K562 (cell line): Measurements from ENCODE around the gene GPR176. TPM values are rescaled to one million over a fixed set of nuclear protein-coding genes. Genes with fewer than 3 reads are reported as not detected.

ENCODE experiments used
- ATAC-seq: fragments of 200-7000 bp; cut with Tn5 transposase; 3 replicates; pipeline ENCODE4 v1.9.1; 2020; ENCODE audit warnings: moderate library complexity
- BruUV-seq: library from RNA; stranded (reverse); fragments of 400-500 nt; replicated peaks from 2 replicates; lab custom pipeline; 2021; lab: Mats Ljungman, UMichigan
- CTCF ChIA-PET: fragments of 300-600 bp; formaldehyde crosslinking; extraction: SDS; loops from one replicate; lab custom pipeline; 2021; ENCODE audit warnings: low intra/inter-chr PET ratio; lab: Yijun Ruan, JAX
- POLR2A ChIA-PET: fragments of 300-600, 350-650 bp; sonication (Branson Sonifier 250); formaldehyde crosslinking; extraction: SDS; loops from one replicate; lab custom pipeline; 2021; ENCODE audit warnings: antibody characterized with exemption, inconsistent platforms; lab: Yijun Ruan, JAX
- DNase-seq, 4 experiments: peaks; one replicate each; pipeline versions ENCODE4 v3.0.0 to v3.0.0-alpha.2; 2011 to 2018; ENCODE audit warnings: low spot score in 3 of 4, mixed read lengths in 3 of 4; ENCODE audit errors: extremely low read depth in 1 of 4
- FAIRE-seq: peaks from 2 replicates; lab custom pipeline; 2011; peaks lifted over from hg19 to GRCh38; lab: Jason Lieb, UNC
- H2AFZ ChIP-seq: 2 replicates; pipeline ENCODE4 v1.6.0; 2011; ENCODE audit warnings: low read depth, low read length, control low read depth, inconsistent platforms
- H3K27ac ChIP-seq: fragments of 200-600 bp; 3 replicates; pipeline ENCODE4 v1.8.0; 2011; ENCODE audit warnings: low read depth, mild to moderate bottlenecking, control low read depth, inconsistent platforms, low read length, moderate library complexity, mixed read lengths; ENCODE audit errors: extremely low read depth
- H3K27me3 ChIP-seq, 2 experiments: fragments of 300-600 bp in 1 of 2; 2 replicates in 1 of 2; 3 replicates in 1 of 2; pipeline versions ENCODE4 v1.6.0 to v1.8.0; 2011; ENCODE audit warnings: inconsistent platforms in 2 of 2, low read length in 2 of 2, mild to moderate bottlenecking in 1 of 2, mixed read lengths in 1 of 2, moderate library complexity in 1 of 2; ENCODE audit not compliant: control insufficient read depth in 2 of 2, insufficient read depth in 2 of 2
- H3K36me3 ChIP-seq: fragments of 300-600 bp; 3 replicates; pipeline ENCODE4 v1.8.0; 2011; ENCODE audit warnings: mild to moderate bottlenecking, low read length, inconsistent platforms; ENCODE audit not compliant: control insufficient read depth, insufficient read depth
- H3K4me1 ChIP-seq, 2 experiments: fragments of 200-600 bp in 1 of 2; replicated peaks in 1 of 2; 2 replicates in 1 of 2; 3 replicates in 1 of 2; pipeline versions ENCODE4 v1.5.1 to v1.8.0; 2011; ENCODE audit warnings: inconsistent platforms in 2 of 2, low read length in 2 of 2, mild to moderate bottlenecking in 1 of 2, mixed read lengths in 1 of 2, moderate library complexity in 1 of 2; ENCODE audit not compliant: control insufficient read depth in 2 of 2, insufficient read depth in 2 of 2
- H3K4me2 ChIP-seq: 2 replicates; pipeline ENCODE4 v1.6.1; 2011; ENCODE audit warnings: low read length, control low read depth, inconsistent platforms, mixed read lengths; ENCODE audit not compliant: insufficient read depth
- H3K4me3 ChIP-seq: fragments of 200-600 bp; sonication (generic), shearing (Covaris generic); 2 replicates; pipeline ENCODE4 v1.5.1; 2016; ENCODE audit warnings: control low read depth, inconsistent platforms
- H3K79me2 ChIP-seq: fragments of 200-600 bp; 3 replicates; pipeline ENCODE4 v1.8.0; 2011; ENCODE audit warnings: low read length, inconsistent platforms; ENCODE audit not compliant: control insufficient read depth, insufficient read depth
- H3K9ac ChIP-seq, 2 experiments: 2 replicates each; pipeline versions ENCODE4 v1.6.0 to v1.6.1; 2011; ENCODE audit warnings: low read depth in 2 of 2, low read length in 2 of 2, control low read depth in 1 of 2, inconsistent platforms in 1 of 2, mild to moderate bottlenecking in 1 of 2, mixed read lengths in 1 of 2; ENCODE audit not compliant: insufficient read depth in 1 of 2
- H3K9me1 ChIP-seq: one replicate; pipeline ENCODE4 v1.6.0; 2011; ENCODE audit warnings: inconsistent platforms, mild to moderate bottlenecking, low read length, moderate library complexity; ENCODE audit not compliant: control insufficient read depth, insufficient read depth
- H3K9me3 ChIP-seq: replicated peaks from 2 replicates; pipeline ENCODE4 v1.5.1; 2011; ENCODE audit warnings: low read depth, low read length, inconsistent platforms; ENCODE audit not compliant: control insufficient read depth, insufficient read depth
- H4K20me1 ChIP-seq: replicated peaks from 2 replicates; pipeline ENCODE4 v1.6.1; 2011; ENCODE audit warnings: low read length, inconsistent platforms, mixed read lengths; ENCODE audit not compliant: control insufficient read depth, insufficient read depth
- ARHGAP35 ChIP-seq: fragments of 450-650 bp; IDR thresholded peaks from 2 replicates; pipeline ENCODE4 v1.6.1; 2018; ENCODE audit not compliant: partially characterized antibody
- CAMTA2 ChIP-seq: fragments of 250-450 bp; sonication (Bioruptor Pico); conservative IDR thresholded peaks from 2 replicates; pipeline ENCODE4 v1.5.1; 2022
- E2F8 ChIP-seq: fragments of 450-650 bp; IDR thresholded peaks from 2 replicates; pipeline ENCODE4 v1.7.1; 2018; ENCODE audit warnings: mild to moderate bottlenecking, low read depth; ENCODE audit not compliant: partially characterized antibody
- GTF2E2 ChIP-seq: fragments of 200-800 bp; sonication (Bioruptor generic); IDR thresholded peaks from 2 replicates; pipeline ENCODE4 v1.6.1; 2016; ENCODE audit warnings: missing genetic modification characterization, missing compliant biosample characterization
- MBD2 ChIP-seq: sonication (generic); IDR thresholded peaks from 2 replicates; pipeline ENCODE4 v1.6.1; 2016; ENCODE audit warnings: low read depth, borderline replicate concordance
- MCM5 ChIP-seq: fragments of 450-650 bp; IDR thresholded peaks from 2 replicates; pipeline ENCODE4 v1.6.1; 2016; ENCODE audit warnings: low read depth
- NFATC3 ChIP-seq: fragments of 450-650 bp; IDR thresholded peaks from 2 replicates; pipeline ENCODE4 v1.6.1; 2017; ENCODE audit warnings: mild to moderate bottlenecking
- NR1H2 ChIP-seq: sonication (generic); formaldehyde crosslinking; IDR thresholded peaks from 2 replicates; pipeline ENCODE4 v1.4.0; 2020; ENCODE audit warnings: mild to moderate bottlenecking, missing genetic modification reagents
- TBP ChIP-seq: optimal IDR thresholded peaks from 2 replicates; pipeline ENCODE3; 2011; ENCODE audit warnings: low read depth, low read length, improper control_type of control experiment
- U2AF1 ChIP-seq: fragments of 200-400 bp; formaldehyde crosslinking; optimal IDR thresholded peaks from 2 replicates; pipeline ENCODE3; 2017; ENCODE audit warnings: mild to moderate bottlenecking, low read depth, low read length, moderate library complexity
- ZNF124 ChIP-seq: sonication (generic); formaldehyde crosslinking; IDR thresholded peaks from 2 replicates; pipeline ENCODE4 v1.8.1; 2022; ENCODE audit warnings: missing genetic modification reagents
- ZNF239 ChIP-seq: fragments of 250-450 bp; sonication (Bioruptor Pico); IDR thresholded peaks from 2 replicates; pipeline ENCODE4 v1.4.0; 2020; ENCODE audit warnings: mild to moderate bottlenecking
- ZNF384 ChIP-seq: IDR thresholded peaks from 2 replicates; pipeline ENCODE4 v1.6.1; 2012; ENCODE audit warnings: low read depth, low read length, improper control_type of control experiment
- ZNF512 ChIP-seq: IDR thresholded peaks from 2 replicates; pipeline ENCODE4 v1.6.1; 2016; ENCODE audit warnings: missing genetic modification characterization, missing compliant biosample characterization
- ZNF639 ChIP-seq, 2 experiments: fragments of 200-800 bp in 1 of 2; sonication (Bioruptor generic) in 1 of 2; sonication (generic) in 1 of 2; formaldehyde crosslinking in 1 of 2; IDR thresholded peaks in 1 of 2; conservative IDR thresholded peaks in 1 of 2; 2 replicates each; pipeline versions ENCODE4 v1.5.0 to v1.6.1; 2016 to 2020; ENCODE audit warnings: missing compliant biosample characterization in 1 of 2, missing genetic modification characterization in 1 of 2, missing genetic modification reagents in 1 of 2
- ZNF696 ChIP-seq: fragments of 250-450 bp; sonication (Bioruptor Pico); conservative IDR thresholded peaks from 2 replicates; pipeline ENCODE4 v1.4.0; 2020; ENCODE audit warnings: mild to moderate bottlenecking, moderate library complexity
- ZNF75A ChIP-seq: fragments of 450-650 bp; formaldehyde crosslinking; IDR thresholded peaks from 2 replicates; pipeline ENCODE4 v1.4.0; 2020; ENCODE audit warnings: mild to moderate bottlenecking
- WGBS: fragments of 100-300 bp; shearing (Covaris generic); methylation state at CpG from one replicate; pipeline ENCODE4 v1.1.6; 2016; ENCODE audit warnings: low coverage, mixed read lengths; ENCODE audit not compliant: insufficient coverage; ENCODE audit errors: missing lambda C conversion rate; 5-methylcytosine and 5-hydroxymethylcytosine counted together
- in situ Hi-C: fragments of 300-500 bp; cut with MboI; formaldehyde crosslinking; loops from 4 replicates; pipeline ENCODE4 v1.15.0; 2018; ENCODE audit warnings: inconsistent platforms, mixed read lengths
- intact Hi-C: fragments of 100-400 bp; cut with micrococcal nuclease; formaldehyde crosslinking; loops from 2 replicates; pipeline ENCODE4 v1.14.2; 2022
- polyA plus RNA-seq, 8 experiments: library from polyadenylated mRNA; depleted of rRNA in 4 of 8; stranded (reverse) in 5 of 8; unstranded in 3 of 8; fragments of >200 nt; fragmentation: Nextera tagmentation in 2 of 8; fragmentation: Illumina TruSeq in 1 of 8; extraction: Ambion mirVana in 2 of 8; extraction: Trizol in 1 of 8; gene quantifications; 2 replicates each; pipeline versions ENCODE4 v1.2.1 to v1.2.3, GENCODE V29; 2011 to 2014; ENCODE audit warnings: inconsistent platforms in 1 of 8, missing spikeins in 1 of 8
- total RNA-seq, 7 experiments: library from RNA; depleted of rRNA in 6 of 7; stranded (reverse); fragments of >200 nt in 6 of 7; fragmentation: Illumina TruSeq in 2 of 7; extraction: Trizol in 2 of 7; gene quantifications; 2 replicates each; pipeline versions ENCODE4 v1.2.1 to v1.2.3, GENCODE V29; 2011 to 2021; ENCODE audit warnings: low replicate concordance in 1 of 7

Gene GPR176
- total and polyA plus RNA-seq, 9 of the 15 experiments (the other 6 are each of a cell fraction or from before 2014, with no cell fraction given): 0.03 to 1.2 (median 0.76) TPM

DNA sequence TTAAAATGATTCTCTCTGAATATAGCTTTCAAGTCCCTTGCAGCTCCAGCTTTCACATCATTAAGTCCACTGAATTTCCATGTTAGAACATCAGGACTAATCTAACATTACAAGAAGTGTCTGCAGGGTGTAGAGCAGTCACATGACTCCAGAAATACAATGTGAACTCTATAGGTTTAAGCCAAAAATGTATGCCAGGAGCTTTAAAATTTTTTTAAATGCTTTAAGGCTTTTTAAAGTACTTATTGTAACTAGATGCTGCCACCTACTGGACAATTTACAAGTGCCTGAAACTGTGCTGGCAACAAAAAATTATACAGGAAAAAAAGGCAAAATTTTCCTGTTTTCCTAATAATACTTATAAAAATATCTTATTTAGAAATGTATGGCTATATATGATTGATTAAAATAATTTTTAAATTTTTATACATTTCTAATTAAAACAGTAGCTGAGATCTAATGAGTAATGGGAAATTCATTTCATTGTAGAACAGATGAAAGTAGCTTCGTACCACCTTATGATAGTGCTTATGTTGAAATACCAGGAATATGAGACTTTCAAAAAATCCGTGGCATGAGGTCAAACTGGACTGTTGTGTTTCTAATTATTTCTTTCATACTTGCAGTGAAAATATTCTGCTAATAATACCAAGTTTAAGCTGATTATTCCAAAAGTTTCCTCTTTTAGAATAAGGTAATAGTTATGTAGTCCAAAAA, 163.1 kb downstream of the GPR176 start:
- Histone ChIP-seq H3K36me3 (no peaks in the 10 kb centered on the region), H3K4me1 (no peaks in the 10 kb centered on the region), H3K27me3 (no peaks in the 10 kb centered on the region), H3K27ac (no peak overlapping the region), H3K9me3 (no peaks in the 10 kb centered on the region), H3K9me1 (no peaks in the 10 kb centered on the region), H3K79me2 (no peaks in the 10 kb centered on the region), H3K9ac (no peak overlapping the region), H3K4me2 (no peak overlapping the region), H3K4me3 (no peak overlapping the region), H4K20me1 (no peaks in the 10 kb centered on the region), H2AFZ (no peak overlapping the region)
- DNase-seq (peak; percentile 22 to 70 (median 23)), ATAC-seq (peak; percentile 59; the same call in 2 of the 3 replicates), FAIRE-seq (peak; percentile 70)
- in situ Hi-C loops (no loop called here), intact Hi-C loops (loop anchor here (1.0 to 5.0 kb wide), 4 partner anchors 71 to 1050 kb away; no protein-coding TSS in a partner anchor)
- CTCF ChIA-PET: interaction anchor here (1.2 to 2.8 kb wide), 3 partner anchors 71 to 939 kb away, joined by 4 to 59 read pairs (median 9); partner anchors contain the start of gene THBS1
- BruUV-seq: no TSS peak
- WGBS: 47% methylated on average over 2 of the region's 2 CpGs
- POLR2A ChIA-PET: interaction anchor here (0.8 to 1.5 kb wide), 3 partner anchors 21 to 71 kb away, joined by 4 to 5 read pairs (median 4); no protein-coding TSS in a partner anchor
- TF ChIP-seq ZNF639 (CRISPR knock-in tag; conservative IDR thresholded peaks at IDR 0.05 in 1 of 2, IDR thresholded peaks at IDR 0.05 in 1 of 2) (no peak), NR1H2 (no peak), ZNF384 (peak; percentile 68; the same call in 1 of the 2 replicates), NFATC3 (no peak), GTF2E2 (no peak), ZNF512 (tag) (no peak), ZNF239 (no peak), TBP (no peak), ZNF75A (CRISPR knock-in tag) (no peak), ZNF124 (no peak), ZNF696 (CRISPR knock-in tag) (no peak), MCM5 (no peak), MBD2 (no peak), E2F8 (no peak), ARHGAP35 (no peak), U2AF1 (no peak), CAMTA2 (CRISPR knock-in tag) (no peak)
